ENCODE results near the gene TBCD.
A peak's percentile ranks its signal among the peaks of the same experiment; 100 is the strongest.

The TBCD gene

DNA sequence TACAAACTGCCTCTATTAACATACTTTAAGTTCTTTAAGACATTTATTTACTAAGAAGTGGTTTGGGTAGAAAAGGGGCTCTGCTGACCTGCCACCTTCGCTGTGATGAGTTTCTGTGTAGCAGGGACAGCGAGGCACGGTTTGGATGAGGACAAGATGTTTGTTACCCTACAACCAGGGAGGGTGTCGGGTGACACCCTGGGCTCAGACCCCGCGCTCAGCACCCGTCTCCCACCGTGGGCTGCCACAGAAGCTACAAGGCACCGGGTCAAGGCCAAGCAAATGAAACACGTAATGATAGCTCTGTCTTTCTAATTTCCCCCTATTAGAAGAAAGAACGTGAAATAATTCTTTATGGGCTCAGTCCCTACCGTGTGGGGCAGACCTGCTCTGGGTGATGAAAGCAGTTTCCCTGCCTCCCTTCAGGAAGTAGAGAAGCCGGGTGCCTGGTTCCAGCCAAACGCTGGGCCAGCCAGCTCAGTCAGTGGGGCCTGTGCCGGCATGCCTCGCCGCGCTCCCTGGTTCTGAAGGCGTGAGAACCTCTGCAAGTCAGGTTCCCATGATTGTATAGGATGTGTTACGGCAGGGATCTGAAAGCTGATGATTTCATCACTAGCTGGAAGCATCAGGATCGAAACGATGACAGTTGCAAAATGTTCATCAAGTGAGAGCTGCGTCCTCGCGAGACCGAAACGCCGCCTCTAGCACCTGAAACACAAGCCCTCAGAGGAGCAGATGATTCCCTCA, 84.1 kb downstream of the TBCD start:
- DNase-seq: no peak

DNA sequence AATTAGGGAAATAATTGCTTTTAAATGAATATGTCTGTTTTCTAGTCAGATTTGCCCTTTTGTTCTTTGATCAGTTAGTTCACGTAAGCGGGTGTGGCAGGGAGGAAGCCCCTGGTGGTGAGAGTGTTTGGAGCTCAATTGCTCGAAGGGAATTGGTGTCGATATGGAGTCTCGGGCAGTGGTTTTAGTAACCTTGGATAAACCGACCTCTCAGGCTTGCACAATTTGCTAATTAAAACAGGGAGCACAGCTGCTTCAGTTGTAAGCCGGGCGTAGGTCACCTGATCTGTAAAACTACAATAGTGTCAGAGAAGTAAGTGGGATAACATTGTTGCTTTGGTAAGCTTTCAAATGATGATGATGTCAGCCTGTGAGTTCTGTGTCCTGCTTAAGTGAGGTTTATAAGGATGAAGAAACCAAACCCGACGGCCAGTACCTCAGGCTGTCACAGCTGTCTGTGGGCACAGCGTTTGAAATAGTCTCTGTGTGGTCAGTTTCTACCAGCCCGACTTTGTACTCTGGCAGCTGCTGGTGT, 85.0 kb downstream of the TBCD start:
- DNase-seq: peak; percentile 37

- DNase-seq: no peak
Measured at GRCh38 chr17:82837586-82838320, 85.9 kb downstream of the TBCD start.

DNA sequence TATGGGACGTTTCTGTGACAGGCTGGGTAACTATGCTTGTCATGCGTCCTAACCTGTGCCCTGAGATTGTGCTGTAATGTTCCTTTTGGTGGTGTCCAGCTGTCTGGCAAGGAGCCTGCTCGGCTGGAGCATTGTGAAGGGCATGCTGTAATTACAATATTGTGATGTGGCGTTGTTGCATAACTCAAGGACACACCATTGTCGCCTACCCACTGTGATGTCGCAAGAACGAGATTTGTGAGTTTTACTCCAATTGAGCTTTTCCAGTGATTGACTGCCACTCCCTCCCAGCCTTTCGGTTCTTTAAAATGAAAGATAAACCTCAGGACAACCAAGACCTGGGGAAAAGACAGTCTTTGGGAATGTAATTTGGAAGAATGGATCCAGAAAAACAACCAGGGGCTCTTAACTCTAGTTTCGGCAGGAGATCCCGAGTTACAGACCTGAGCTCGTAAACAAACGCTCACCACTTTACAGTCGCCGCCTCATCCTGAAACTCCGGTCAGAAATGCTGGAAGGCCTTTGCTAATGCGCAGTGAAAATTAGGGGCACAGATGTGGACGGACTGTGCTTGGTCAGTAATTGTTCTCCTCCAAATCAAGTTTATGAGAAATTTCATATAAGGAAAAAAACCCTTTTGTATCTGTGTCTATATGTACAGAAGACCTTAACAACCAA, 86.7 kb downstream of the TBCD start:
- peak; percentile 70 for DNase-seq

GRCh38 chr17:82839617-82840292, 87.9 kb downstream of the TBCD start, which contains the start of gene ZNF750:
ZNF750 (minus strand) TSS chr17:82840022; CDS start chr17:82832454, 7,568 bp downstream.
- DNase-seq: no peak

- DNase-seq: no peak
Measured at GRCh38 chr17:82840431-82840831, 88.6 kb downstream of the TBCD start.

GRCh38 chr17:82841921-82842596, 90.2 kb downstream of the TBCD start:
- DNase-seq: no peak

- no peak for DNase-seq
Measured at GRCh38 chr17:82843904-82844680, 92.2 kb downstream of the TBCD start.

DNA sequence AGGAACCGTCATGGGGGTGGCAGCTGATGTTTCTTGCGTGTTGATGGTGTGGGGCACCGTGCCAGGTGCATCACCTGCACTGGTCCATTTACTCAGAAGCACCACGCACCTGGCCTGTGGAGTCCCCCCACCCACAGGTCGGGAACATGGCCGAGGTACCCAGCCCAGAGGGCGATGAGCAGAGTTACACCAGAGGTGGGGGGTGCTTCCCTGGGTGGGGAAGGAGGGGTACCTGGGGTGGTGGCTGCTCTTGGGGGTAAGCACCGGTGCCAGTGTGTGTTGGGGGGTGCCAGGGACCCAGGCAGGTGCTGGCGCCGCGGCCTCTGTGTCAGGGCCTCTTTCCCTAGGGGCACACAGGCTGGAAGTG, 92.9 kb downstream of the TBCD start:
- no peak for DNase-seq

- no peak for DNase-seq
Measured at GRCh38 chr17:82845163-82845807, 93.4 kb downstream of the TBCD start.

DNA sequence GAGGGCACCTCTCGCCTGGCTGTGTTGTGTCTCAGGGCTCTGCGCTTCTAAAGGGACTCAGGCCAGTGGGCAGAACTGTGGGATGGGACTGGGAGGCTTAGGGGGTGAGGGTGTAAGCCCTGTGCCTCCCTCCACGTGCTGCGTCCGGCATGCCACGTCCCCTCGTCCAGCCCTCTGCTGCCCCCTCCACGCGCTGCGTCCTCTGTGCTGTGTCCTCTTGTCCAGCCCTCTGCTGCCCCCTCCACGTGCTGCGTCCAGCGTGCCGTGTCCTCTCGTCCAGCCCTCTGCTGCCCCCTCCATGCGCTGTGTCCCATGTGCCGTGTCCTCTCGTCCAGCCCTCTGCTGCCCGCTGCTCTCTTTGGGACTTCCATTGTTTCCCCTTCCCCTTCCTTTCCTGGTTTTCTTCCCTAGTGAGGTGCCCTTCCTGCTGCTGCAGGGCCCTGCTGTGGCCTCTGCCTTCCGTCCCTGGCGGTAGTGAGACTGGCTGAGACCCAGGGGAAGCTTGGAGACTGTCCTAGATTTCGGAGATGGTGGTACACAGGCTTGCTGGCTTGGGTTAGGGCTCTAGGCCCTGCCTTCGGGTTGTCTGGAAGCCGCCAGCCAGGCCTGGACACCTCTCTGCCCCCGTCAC, 94.3 kb downstream of the TBCD start:
- DNase-seq: no peak

- peak; percentile 34 for DNase-seq
Measured at GRCh38 chr17:82848022-82848592, 96.2 kb downstream of the TBCD start.

GRCh38 chr17:82849076-82849945, 97.4 kb downstream of the TBCD start:
- peak; percentile 54 for DNase-seq

GRCh38 chr17:82851381-82851780, 99.5 kb downstream of the TBCD start:
- DNase-seq: no peak

- DNase-seq: no peak
Measured at GRCh38 chr17:82854226-82854625, 102.4 kb downstream of the TBCD start.

DNA sequence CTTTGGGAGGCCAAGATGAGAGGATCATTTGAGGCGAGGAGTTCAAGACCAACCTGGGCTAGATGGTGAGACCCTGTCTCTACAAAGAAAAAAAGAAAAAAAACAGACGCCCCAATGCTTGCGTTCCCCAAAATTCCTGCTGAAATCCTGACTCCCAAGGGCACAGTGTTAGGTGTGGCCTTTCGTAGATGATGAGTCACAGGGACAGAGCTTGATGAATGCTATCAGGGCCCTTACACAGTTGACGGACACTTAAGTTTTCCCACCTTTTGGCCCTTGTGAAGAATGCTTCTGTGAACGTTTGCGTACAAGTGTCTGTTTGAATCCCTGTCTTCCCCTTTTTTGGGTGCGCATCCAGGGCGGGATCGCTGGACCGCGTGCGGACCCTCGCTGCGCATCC, 104.5 kb downstream of the TBCD start:
- DNase-seq: no peak

DNA sequence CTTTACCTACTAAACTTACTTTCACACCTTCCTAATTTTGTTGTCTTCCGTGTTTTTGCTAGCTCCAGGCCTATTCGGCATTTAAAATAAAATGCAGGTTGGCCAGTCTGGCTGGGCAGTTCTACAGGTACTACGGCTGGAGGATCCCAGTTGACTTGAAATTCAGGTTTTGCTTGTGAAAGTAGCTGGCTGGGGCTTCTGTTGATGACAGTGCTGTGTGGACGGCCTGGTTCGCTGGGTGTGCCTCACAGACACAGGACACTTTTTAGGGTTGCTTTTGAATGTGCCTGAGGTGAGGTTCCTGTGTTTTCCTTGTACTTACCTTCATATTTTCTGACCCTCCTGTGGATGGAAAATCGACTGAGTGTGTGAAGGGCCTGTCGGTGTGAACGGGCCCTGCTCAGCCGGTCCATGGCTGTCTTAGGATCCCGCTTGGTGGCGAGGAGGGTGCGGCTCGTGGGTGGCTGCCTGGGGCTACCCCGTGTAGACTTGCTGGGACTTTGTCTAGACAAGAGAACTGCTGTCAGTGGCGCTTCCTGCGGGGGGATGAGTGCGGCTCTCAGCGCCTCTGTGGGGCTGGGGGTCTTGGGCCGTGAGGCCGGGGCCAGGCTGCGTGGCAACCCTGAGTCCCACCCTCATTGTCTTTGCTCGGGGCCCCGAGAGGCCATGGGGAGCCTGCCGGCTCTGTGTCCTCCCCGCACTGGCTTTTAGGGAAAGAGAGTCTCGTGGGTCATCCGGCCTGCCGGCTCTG, 106.7 kb downstream of the TBCD start:
- peak; percentile 34 for DNase-seq
